ENCODE data around the gene RGCC. TPM values are rescaled to one million over a fixed set of nuclear protein-coding genes. Genes with fewer than 3 reads are reported as not detected.

The RGCC gene
- total RNA-seq, 1 experiment from 2014 or later = 3.4 TPM

- ChIA-PET CTCF (no interaction called here), POLR2A (ENCODE audit: unreplicated experiment) (no interaction called here)
- H3K27me3 ChIP-seq (ENCODE audit: insufficient read depth, low read depth) = no peaks in the 10 kb centered on the region
- H3K79me2 ChIP-seq (ENCODE audit: low read depth) = no peaks in the 10 kb centered on the region
- H4K20me1 ChIP-seq (ENCODE audit: insufficient read depth) = no peaks in the 10 kb centered on the region
- no peaks in the 10 kb centered on the region for H3K36me3 ChIP-seq (ENCODE audit: low read depth)
- TF ChIP-seq EZH2 (IDR thresholded peaks at IDR 0.05; ENCODE audit: low read depth) = no peak
- TF ChIP-seq, protein P1, sequence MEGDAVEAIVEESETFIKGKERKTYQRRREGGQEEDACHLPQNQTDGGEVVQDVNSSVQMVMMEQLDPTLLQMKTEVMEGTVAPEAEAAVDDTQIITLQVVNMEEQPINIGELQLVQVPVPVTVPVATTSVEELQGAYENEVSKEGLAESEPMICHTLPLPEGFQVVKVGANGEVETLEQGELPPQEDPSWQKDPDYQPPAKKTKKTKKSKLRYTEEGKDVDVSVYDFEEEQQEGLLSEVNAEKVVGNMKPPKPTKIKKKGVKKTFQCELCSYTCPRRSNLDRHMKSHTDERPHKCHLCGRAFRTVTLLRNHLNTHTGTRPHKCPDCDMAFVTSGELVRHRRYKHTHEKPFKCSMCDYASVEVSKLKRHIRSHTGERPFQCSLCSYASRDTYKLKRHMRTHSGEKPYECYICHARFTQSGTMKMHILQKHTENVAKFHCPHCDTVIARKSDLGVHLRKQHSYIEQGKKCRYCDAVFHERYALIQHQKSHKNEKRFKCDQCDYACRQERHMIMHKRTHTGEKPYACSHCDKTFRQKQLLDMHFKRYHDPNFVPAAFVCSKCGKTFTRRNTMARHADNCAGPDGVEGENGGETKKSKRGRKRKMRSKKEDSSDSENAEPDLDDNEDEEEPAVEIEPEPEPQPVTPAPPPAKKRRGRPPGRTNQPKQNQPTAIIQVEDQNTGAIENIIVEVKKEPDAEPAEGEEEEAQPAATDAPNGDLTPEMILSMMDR (conservative IDR thresholded peaks at IDR 0.05) = no peak
- no TSS peak for BruUV-seq (replicated peaks)
- no peak overlapping the region for H3K4me2 ChIP-seq
- no peaks in the 10 kb centered on the region for H3K9me3 ChIP-seq (ENCODE audit: insufficient read depth, low read depth)
- no peaks in the 10 kb centered on the region for H3K4me1 ChIP-seq (replicated peaks; ENCODE audit: insufficient read depth)
- no peak overlapping the region for H3K27ac ChIP-seq
- no peaks in the 10 kb centered on the region for H3K9me2 ChIP-seq (ENCODE audit: insufficient read depth)
- no peak overlapping the region for H2AFZ ChIP-seq
- no peak for DNase-seq
- intact Hi-C loops (cut with micrococcal nuclease; ENCODE audit: unreplicated experiment) = no loop called here
- no peaks in the 10 kb centered on the region for H3F3A ChIP-seq (ENCODE audit: insufficient read depth, low read depth)
- H3K4me3 ChIP-seq = no peak overlapping the region
Observed at GRCh38 chr13:41413872-41414271, 43.5 kb upstream of the RGCC start.

DNA sequence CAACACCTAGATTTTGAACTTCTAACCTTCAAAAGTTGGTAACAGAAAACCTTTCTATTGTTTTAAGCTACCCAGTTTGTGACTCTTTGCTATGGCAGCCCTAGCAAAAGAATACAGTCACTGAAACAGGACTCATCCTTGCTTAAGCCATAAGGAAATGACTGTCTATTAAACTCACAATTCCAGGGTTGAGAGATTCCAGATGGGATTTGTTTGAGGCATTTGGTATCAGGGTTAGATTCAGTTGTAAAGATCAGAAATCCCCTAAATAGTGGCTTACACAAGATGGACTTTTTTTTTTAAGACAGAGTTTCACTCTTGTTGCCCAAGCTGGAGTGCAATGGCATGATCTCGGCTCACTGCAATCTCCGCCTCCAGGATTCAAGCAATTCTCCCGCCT, 41.1 kb upstream of the RGCC start:
- H3K27me3 ChIP-seq (ENCODE audit: insufficient read depth, low read depth) = no peaks in the 10 kb centered on the region
- no peak overlapping the region for H3K27ac ChIP-seq
- no peaks in the 10 kb centered on the region for H4K20me1 ChIP-seq (ENCODE audit: insufficient read depth)
- no peaks in the 10 kb centered on the region for H3K79me2 ChIP-seq (ENCODE audit: low read depth)
- DNase-seq = no peak
- BruUV-seq (replicated peaks) = no TSS peak
- H3K4me1 ChIP-seq (replicated peaks; ENCODE audit: insufficient read depth) = no peaks in the 10 kb centered on the region
- H3K9me2 ChIP-seq (ENCODE audit: insufficient read depth) = no peaks in the 10 kb centered on the region
- no peaks in the 10 kb centered on the region for H3F3A ChIP-seq (ENCODE audit: insufficient read depth, low read depth)
- no peak overlapping the region for H3K4me2 ChIP-seq
- no peak for TF ChIP-seq EZH2 (IDR thresholded peaks at IDR 0.05; ENCODE audit: low read depth)
- TF ChIP-seq, protein P1 (conservative IDR thresholded peaks at IDR 0.05) = no peak
- CTCF ChIA-PET = interaction anchor here (0.8 kb wide), 1 partner anchor 236 kb away, joined by 5 read pairs; no protein-coding TSS in a partner anchor
- intact Hi-C loops (cut with micrococcal nuclease; ENCODE audit: unreplicated experiment) = no loop called here
- no peaks in the 10 kb centered on the region for H3K36me3 ChIP-seq (ENCODE audit: low read depth)
- no peak overlapping the region for H3K4me3 ChIP-seq
- POLR2A ChIA-PET (ENCODE audit: unreplicated experiment) = no interaction called here
- H3K9me3 ChIP-seq (ENCODE audit: insufficient read depth, low read depth) = no peaks in the 10 kb centered on the region
- H2AFZ ChIP-seq = no peak overlapping the region

GRCh38 chr13:41418027-41418426, 39.3 kb upstream of the RGCC start:
- Histone ChIP-seq H3K36me3 (ENCODE audit: low read depth) (no peaks in the 10 kb centered on the region), H3F3A (ENCODE audit: insufficient read depth, low read depth) (no peaks in the 10 kb centered on the region), H3K4me1 (replicated peaks; ENCODE audit: insufficient read depth) (no peaks in the 10 kb centered on the region), H3K4me2 (no peak overlapping the region), H4K20me1 (ENCODE audit: insufficient read depth) (no peaks in the 10 kb centered on the region), H3K27ac (no peak overlapping the region), H2AFZ (no peak overlapping the region), H3K9me3 (ENCODE audit: insufficient read depth, low read depth) (no peaks in the 10 kb centered on the region), H3K4me3 (no peak overlapping the region), H3K79me2 (ENCODE audit: low read depth) (no peaks in the 10 kb centered on the region), H3K9me2 (ENCODE audit: insufficient read depth) (no peaks in the 10 kb centered on the region), H3K27me3 (ENCODE audit: insufficient read depth, low read depth) (no peaks in the 10 kb centered on the region)
- ChIA-PET POLR2A (ENCODE audit: unreplicated experiment) (no interaction called here), CTCF (no interaction called here)
- no peak for DNase-seq
- intact Hi-C loops (cut with micrococcal nuclease; ENCODE audit: unreplicated experiment) = no loop called here
- no TSS peak for BruUV-seq (replicated peaks)
- TF ChIP-seq EZH2 (IDR thresholded peaks at IDR 0.05; ENCODE audit: low read depth) = no peak
- TF ChIP-seq, protein P1 (conservative IDR thresholded peaks at IDR 0.05) = no peak
